ENCODE results near the gene DLG1.

Gene DLG1

DNA sequence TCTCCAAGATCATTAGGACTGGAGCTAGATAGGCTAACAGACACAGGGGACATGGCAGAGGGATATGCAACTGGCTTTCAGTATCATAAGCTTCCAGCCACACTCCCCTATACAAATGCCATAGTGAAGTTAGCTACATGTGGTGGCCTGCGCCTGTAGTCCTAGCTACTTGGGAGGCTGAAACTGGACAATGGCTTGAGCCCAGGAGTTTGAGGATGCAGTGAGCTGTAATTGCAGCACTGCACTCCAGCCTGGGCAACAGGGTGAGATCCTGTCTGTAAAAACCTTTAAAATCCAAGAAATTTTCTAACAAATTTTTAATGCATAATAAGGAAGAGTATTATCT, 37.3 kb downstream of the DLG1 start:
- no peak for TF ChIP-seq CTCF (IDR thresholded peaks at IDR 0.05; ENCODE audit: insufficient read depth, low read length, poor library complexity, severe bottlenecking)
- no peak for DNase-seq (ENCODE audit: extremely low read depth, insufficient read length)
- H3K4me3 ChIP-seq (replicated peaks; ENCODE audit: low read depth, low read length), result no peak overlapping the region
- no peaks in the 10 kb centered on the region for H3K36me3 ChIP-seq (ENCODE audit: control insufficient read depth, insufficient read depth, low read length)
- H3K27me3 ChIP-seq (replicated peaks; ENCODE audit: control insufficient read depth, insufficient read depth, low read length), result no peaks in the 10 kb centered on the region

- TF ChIP-seq CTCF (IDR thresholded peaks at IDR 0.05; ENCODE audit: insufficient read depth, low read length, poor library complexity, severe bottlenecking), result no peak
- Histone ChIP-seq H3K36me3 (ENCODE audit: control insufficient read depth, insufficient read depth, low read length) (no peaks in the 10 kb centered on the region), H3K27me3 (replicated peaks; ENCODE audit: control insufficient read depth, insufficient read depth, low read length) (no peaks in the 10 kb centered on the region), H3K4me3 (replicated peaks; ENCODE audit: low read depth, low read length) (no peak overlapping the region)
- DNase-seq (ENCODE audit: extremely low read depth, insufficient read length), result no peak
Measured at GRCh38 chr3:197260491-197261163, 37.8 kb downstream of the DLG1 start.

DNA sequence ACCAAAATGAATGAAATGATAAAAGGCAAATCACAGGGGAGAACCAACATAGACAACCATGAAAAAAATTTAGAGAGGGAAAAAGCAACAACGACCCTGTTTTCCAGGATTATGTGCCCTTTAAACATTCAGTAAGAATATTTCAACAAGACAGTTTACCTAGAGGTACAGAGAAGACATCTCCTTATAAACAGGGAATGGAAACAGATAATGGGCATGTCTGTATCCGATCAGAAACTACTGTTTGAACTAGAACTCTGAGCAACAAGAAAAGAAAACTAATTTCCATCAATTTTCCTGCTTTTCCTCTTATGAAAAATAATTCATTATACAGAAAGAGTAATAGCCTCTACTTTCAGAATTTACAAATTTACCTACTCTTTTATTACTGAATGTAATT, 39.3 kb downstream of the DLG1 start:
- no peak for TF ChIP-seq CTCF (IDR thresholded peaks at IDR 0.05; ENCODE audit: insufficient read depth, low read length, poor library complexity, severe bottlenecking)

DNA sequence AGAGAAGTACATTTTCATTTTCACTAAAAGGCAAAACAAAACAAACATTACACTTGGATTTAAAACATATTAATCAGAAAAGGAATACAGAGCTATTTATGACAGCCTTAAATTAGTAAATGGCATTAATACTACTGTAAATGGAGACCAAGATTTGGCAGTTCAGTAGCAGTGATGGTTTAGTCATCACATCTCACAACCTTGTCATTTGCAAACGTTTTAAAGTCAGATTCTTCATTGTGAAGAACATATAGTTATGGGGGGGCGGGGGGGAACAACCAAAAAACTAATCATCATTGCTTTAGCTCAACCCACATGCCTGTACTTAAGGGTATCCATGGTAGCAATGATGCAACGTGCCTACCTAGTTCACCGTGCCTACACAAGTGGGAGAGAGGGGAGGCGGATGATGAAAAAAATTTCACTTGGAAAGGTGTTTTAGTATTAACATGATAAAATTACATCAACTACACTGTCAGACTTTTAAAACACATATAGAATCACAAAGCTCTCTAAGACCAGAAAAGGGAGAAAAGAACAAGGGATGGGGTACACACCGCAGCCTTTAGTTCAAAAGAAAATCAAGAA, 40.1 kb downstream of the DLG1 start:
- TF ChIP-seq CTCF (IDR thresholded peaks at IDR 0.05; ENCODE audit: insufficient read depth, low read length, poor library complexity, severe bottlenecking), result no peak
- no peaks in the 10 kb centered on the region for H3K27me3 ChIP-seq (replicated peaks; ENCODE audit: control insufficient read depth, insufficient read depth, low read length)
- H3K36me3 ChIP-seq (ENCODE audit: control insufficient read depth, insufficient read depth, low read length), result no peaks in the 10 kb centered on the region; the same call in 1 of the 2 replicates
- no peak overlapping the region for H3K4me3 ChIP-seq (replicated peaks; ENCODE audit: low read depth, low read length)
- DNase-seq (ENCODE audit: extremely low read depth, insufficient read length), result no peak

More for the DNA sequence above, 39.3 kb downstream of the DLG1 start:
- Histone ChIP-seq H3K4me3 (replicated peaks; ENCODE audit: low read depth, low read length) (no peak overlapping the region), H3K27me3 (replicated peaks; ENCODE audit: control insufficient read depth, insufficient read depth, low read length) (no peaks in the 10 kb centered on the region), H3K36me3 (ENCODE audit: control insufficient read depth, insufficient read depth, low read length) (no peaks in the 10 kb centered on the region; the same call in 1 of the 2 replicates)
- DNase-seq (ENCODE audit: extremely low read depth, insufficient read length), result no peak

DNA sequence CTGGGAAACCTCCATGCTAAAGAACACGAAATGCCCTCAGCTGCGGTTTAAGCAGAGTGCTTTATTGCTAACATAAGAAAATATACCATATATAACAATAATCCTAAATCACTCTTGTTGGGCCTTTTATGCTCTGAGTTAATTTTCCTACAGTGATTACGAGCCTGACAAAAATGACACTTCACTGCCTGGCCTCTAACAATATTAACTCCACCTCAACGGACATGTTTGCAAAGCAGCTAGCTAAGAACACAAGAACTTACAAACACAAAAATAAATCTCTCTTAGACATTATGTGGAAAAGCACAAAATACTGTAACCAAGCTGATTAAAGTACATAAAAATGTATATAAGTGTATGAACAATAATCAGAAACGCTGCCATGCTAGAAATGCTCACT, 40.7 kb downstream of the DLG1 start:
- TF ChIP-seq CTCF (IDR thresholded peaks at IDR 0.05; ENCODE audit: insufficient read depth, low read length, poor library complexity, severe bottlenecking), result no peak
- H3K36me3 ChIP-seq (ENCODE audit: control insufficient read depth, insufficient read depth, low read length), result no peaks in the 10 kb centered on the region; the same call in 1 of the 2 replicates
- H3K27me3 ChIP-seq (replicated peaks; ENCODE audit: control insufficient read depth, insufficient read depth, low read length), result no peaks in the 10 kb centered on the region
- no peak overlapping the region for H3K4me3 ChIP-seq (replicated peaks; ENCODE audit: low read depth, low read length)
- no peak for DNase-seq (ENCODE audit: extremely low read depth, insufficient read length)

Measured in GM06990 (cell line).